GM12891 (cell line): ENCODE measurements around the gene CYP2W1.
A peak's percentile ranks its signal among the peaks of the same experiment; 100 is the strongest.
"Not testable (repeated sequence)": the region's sequence is repeated elsewhere in the genome, so short reads cannot be mapped to it uniquely, and the experiment has no call there.

Experiments used
- DNase-seq: peaks from one replicate; pipeline ENCODE4 v3.0.0; 2011; ENCODE audit warnings: low spot score; ENCODE audit not compliant: insufficient read length
- FAIRE-seq: peaks from 2 replicates; lab custom pipeline; 2011; peaks lifted over from hg19 to GRCh38; lab: Jason Lieb, UNC
- PAX5 ChIP-seq: IDR thresholded peaks from 2 replicates; pipeline ENCODE4 v1.6.1; 2011; ENCODE audit warnings: low read length, moderate library complexity, mild to moderate bottlenecking; ENCODE audit not compliant: insufficient read depth, severe bottlenecking
- POLR2A ChIP-seq: IDR thresholded peaks from 2 replicates; pipeline ENCODE4 v1.6.1; 2011; ENCODE audit warnings: low read depth, low read length, control low read depth
- POLR2AphosphoS5 ChIP-seq: IDR thresholded peaks from 2 replicates; pipeline ENCODE4 v1.6.1; 2011; ENCODE audit warnings: low read depth, low read length, control low read depth
- POU2F2 ChIP-seq: IDR thresholded peaks from 2 replicates; pipeline ENCODE4 v1.6.1; 2011; ENCODE audit warnings: low read depth, mild to moderate bottlenecking, control low read depth, low read length, moderate library complexity
- SPI1 ChIP-seq: IDR thresholded peaks from 2 replicates; pipeline ENCODE4 v1.6.1; 2011; ENCODE audit warnings: low read depth, low read length, control low read depth
- TAF1 ChIP-seq: IDR thresholded peaks from 2 replicates; pipeline ENCODE4 v1.6.1; 2011; ENCODE audit warnings: low read depth, low read length, control low read depth

The CYP2W1 gene

GRCh38 chr7:1030444-1031070 lies 47.6 kb downstream of the CYP2W1 start:
- DNase-seq (no peak), FAIRE-seq (no peak)
- TF ChIP-seq PAX5 (no peak), POLR2A (no peak), POU2F2 (no peak), SPI1 (no peak), TAF1 (no peak), POLR2AphosphoS5 (no peak)

- no peak for TF ChIP-seq TAF1
- FAIRE-seq (no peak), DNase-seq (no peak)
Observed at GRCh38 chr7:1031716-1032455, 48.9 kb downstream of the CYP2W1 start.

GRCh38 chr7:1032536-1033181 lies 49.7 kb downstream of the CYP2W1 start:
- TF ChIP-seq TAF1 (no peak), SPI1 (no peak), POLR2AphosphoS5 (no peak), POLR2A (no peak), POU2F2 (no peak), PAX5 (no peak)
- no peak for FAIRE-seq
- DNase-seq: no peak

- DNase-seq (no peak), FAIRE-seq (no peak)
- no peak for TF ChIP-seq POLR2AphosphoS5
Observed at GRCh38 chr7:1033546-1034145, 50.7 kb downstream of the CYP2W1 start.

GRCh38 chr7:1034769-1035168 lies 51.8 kb downstream of the CYP2W1 start:
- not testable (repeated sequence) for FAIRE-seq, DNase-seq

GRCh38 chr7:1036164-1036928 lies 53.4 kb downstream of the CYP2W1 start:
- FAIRE-seq: peak; percentile 70
- DNase-seq: not testable (repeated sequence)
